HG02943 (cell line): ENCODE results near the gene BLM.
"Not testable (repeated sequence)": the region's sequence is repeated elsewhere in the genome, so short reads cannot be mapped to it uniquely, and the experiment has no call there.

ENCODE experiments used
- ATAC-seq: cut with Tn5 transposase; IDR thresholded peaks from one replicate; pipeline ENCODE4 v1.9.1; 2021; ENCODE audit warnings: mild to moderate bottlenecking, low read depth, moderate library complexity; ENCODE audit not compliant: unreplicated experiment

Gene BLM

GRCh38 chr15:90720131-90720530, 3.0 kb downstream of the BLM start:
- no peak for ATAC-seq

- no peak for ATAC-seq
Observed at GRCh38 chr15:90729261-90729660, 12.1 kb downstream of the BLM start.

GRCh38 chr15:90730290-90730689, 13.1 kb downstream of the BLM start:
- ATAC-seq: no peak

GRCh38 chr15:90735923-90736322, 18.8 kb downstream of the BLM start:
- ATAC-seq: no peak

- ATAC-seq: not testable (repeated sequence)
Observed at GRCh38 chr15:90740545-90740944, 23.4 kb downstream of the BLM start.

- no peak for ATAC-seq
Observed at GRCh38 chr15:90742087-90742486, 24.9 kb downstream of the BLM start.

GRCh38 chr15:90743407-90743806, 26.3 kb downstream of the BLM start:
- no peak for ATAC-seq

GRCh38 chr15:90744759-90745402, 27.7 kb downstream of the BLM start:
- ATAC-seq: no peak

- ATAC-seq: no peak
Observed at GRCh38 chr15:90749754-90750153, 32.6 kb downstream of the BLM start.

- ATAC-seq: no peak
Observed at GRCh38 chr15:90750186-90750585, 33.0 kb downstream of the BLM start.

- no peak for ATAC-seq
Observed at GRCh38 chr15:90751300-90751825, 34.2 kb downstream of the BLM start.

GRCh38 chr15:90756916-90757315, 39.8 kb downstream of the BLM start:
- ATAC-seq: no peak

- no peak for ATAC-seq
Observed at GRCh38 chr15:90757461-90757860, 40.3 kb downstream of the BLM start.

GRCh38 chr15:90760661-90761232, 43.6 kb downstream of the BLM start:
- ATAC-seq: no peak

- ATAC-seq: no peak
Observed at GRCh38 chr15:90761629-90762028, 44.5 kb downstream of the BLM start.

- ATAC-seq: no peak
Observed at GRCh38 chr15:90762109-90762508, 45.0 kb downstream of the BLM start.

GRCh38 chr15:90763366-90764099, 46.4 kb downstream of the BLM start:
- no peak for ATAC-seq

GRCh38 chr15:90765531-90765930, 48.4 kb downstream of the BLM start:
- ATAC-seq: no peak

GRCh38 chr15:90765966-90766365, 48.8 kb downstream of the BLM start:
- no peak for ATAC-seq

- ATAC-seq: no peak
Observed at GRCh38 chr15:90769375-90769774, 52.2 kb downstream of the BLM start.

- ATAC-seq: no peak
Observed at GRCh38 chr15:90773485-90773884, 56.3 kb downstream of the BLM start.
